Liver (tissue), 9 donors: Measurements from ENCODE around the gene POC1A. TPM values are rescaled to one million over a fixed set of nuclear protein-coding genes. Genes with fewer than 3 reads are reported as not detected.

Source experiments
- DNase-seq: peaks from one replicate; pipeline ENCODE4 v3.0.0-alpha.2; 2017; ENCODE audit warnings: low spot score
- H3K27ac ChIP-seq, 2 donors: one replicate each; pipeline ENCODE4 v1.7.0; 2013; ENCODE audit warnings: inconsistent platforms in 2 of 2, low read length in 2 of 2, control low read depth in 1 of 2, low read depth in 1 of 2, mild to moderate bottlenecking in 1 of 2
- H3K27me3 ChIP-seq, 4 donors: one replicate each; pipeline versions ENCODE4 v1.6.1 to v1.7.0; 2013; ENCODE audit warnings: low read length in 3 of 4, inconsistent platforms in 1 of 4, mild to moderate bottlenecking in 1 of 4, moderate library complexity in 1 of 4; ENCODE audit not compliant: control insufficient read depth in 4 of 4, insufficient read depth in 4 of 4
- H3K36me3 ChIP-seq, 4 donors: one replicate each; pipeline versions ENCODE4 v1.6.1 to v1.7.0; 2013; ENCODE audit warnings: low read length in 3 of 4, mild to moderate bottlenecking in 3 of 4, low read depth in 1 of 4, moderate library complexity in 1 of 4; ENCODE audit not compliant: control insufficient read depth in 4 of 4, insufficient read depth in 3 of 4
- H3K4me1 ChIP-seq, 4 donors: one replicate each; pipeline versions ENCODE4 v1.6.1 to v1.7.0; 2013; ENCODE audit warnings: low read length in 3 of 4, mild to moderate bottlenecking in 3 of 4, moderate library complexity in 1 of 4; ENCODE audit not compliant: control insufficient read depth in 4 of 4, insufficient read depth in 4 of 4
- H3K4me3 ChIP-seq, 3 donors: one replicate each; pipeline versions ENCODE4 v1.6.1 to v1.7.0; 2013; ENCODE audit warnings: low read length in 3 of 3, control low read depth in 1 of 3, low read depth in 1 of 3, mild to moderate bottlenecking in 1 of 3
- H3K9ac ChIP-seq, 2 donors: one replicate each; pipeline ENCODE4 v1.7.0; 2013; ENCODE audit warnings: low read length in 2 of 2, mild to moderate bottlenecking in 2 of 2, moderate library complexity in 2 of 2, control low read depth in 1 of 2, low read depth in 1 of 2
- H3K9me3 ChIP-seq, 4 donors: one replicate each; pipeline versions ENCODE4 v1.6.1 to v1.7.0; 2013; ENCODE audit warnings: low read length in 3 of 4; ENCODE audit not compliant: control insufficient read depth in 4 of 4
- EGR1 ChIP-seq, 2 donors: IDR thresholded peaks; 2 replicates each; pipeline ENCODE4 v1.6.1; 2016 to 2018; ENCODE audit warnings: antibody characterized with exemption in 2 of 2, low read depth in 2 of 2
- FOXA1 ChIP-seq: IDR thresholded peaks from 2 replicates; pipeline ENCODE4 v1.6.1; 2016; ENCODE audit warnings: antibody characterized with exemption
- FOXA2 ChIP-seq: IDR thresholded peaks from 2 replicates; pipeline ENCODE4 v1.6.1; 2016; ENCODE audit warnings: antibody characterized with exemption
- GABPA ChIP-seq, 2 donors: IDR thresholded peaks in 1 of 2; conservative IDR thresholded peaks in 1 of 2; 2 replicates each; pipeline ENCODE4 v1.6.1; 2016; ENCODE audit warnings: antibody characterized with exemption in 2 of 2, mild to moderate bottlenecking in 1 of 2, moderate library complexity in 1 of 2
- HNF4G ChIP-seq: IDR thresholded peaks from 2 replicates; pipeline ENCODE4 v1.6.1; 2016; ENCODE audit warnings: antibody characterized with exemption
- JUND ChIP-seq, 2 donors: IDR thresholded peaks; 2 replicates each; pipeline ENCODE4 v1.6.1; 2016; ENCODE audit warnings: antibody characterized with exemption in 2 of 2
- NR2F2 ChIP-seq: IDR thresholded peaks from 2 replicates; pipeline ENCODE4 v1.6.1; 2016; ENCODE audit warnings: antibody characterized with exemption
- RAD21 ChIP-seq, 2 donors: IDR thresholded peaks; 2 replicates each; pipeline ENCODE4 v1.6.1; 2016; ENCODE audit warnings: antibody characterized with exemption in 2 of 2, mild to moderate bottlenecking in 2 of 2
- RXRA ChIP-seq, 2 donors: IDR thresholded peaks; 2 replicates each; pipeline ENCODE4 v1.6.1; 2017 to 2018; ENCODE audit warnings: antibody characterized with exemption in 2 of 2, mild to moderate bottlenecking in 1 of 2
- SP1 ChIP-seq: IDR thresholded peaks from 2 replicates; pipeline ENCODE4 v1.6.1; 2018; ENCODE audit warnings: antibody characterized with exemption, mild to moderate bottlenecking
- TAF1 ChIP-seq: conservative IDR thresholded peaks from 2 replicates; pipeline ENCODE4 v1.6.1; 2016; ENCODE audit warnings: antibody characterized with exemption, mild to moderate bottlenecking
- YY1 ChIP-seq: IDR thresholded peaks from 2 replicates; pipeline ENCODE4 v1.6.1; 2016; ENCODE audit warnings: antibody characterized with exemption, mild to moderate bottlenecking
- WGBS: extraction: QIAGEN DNeasy Blood & Tissue Kit; methylation state at CpG from one replicate; pipeline ENCODE4 v1.1.7; 2013; 5-methylcytosine and 5-hydroxymethylcytosine counted together
- polyA plus RNA-seq, 2 donors: library from polyadenylated mRNA; stranded (reverse) in 1 of 2; unstranded in 1 of 2; fragments of 200-250 nt in 1 of 2; fragments of >200 nt in 1 of 2; fragmentation: Nextera tagmentation in 1 of 2; extraction: Ambion mirVana in 1 of 2; gene quantifications; one replicate each; pipeline versions ENCODE4 v1.2.1 to v1.2.3, GENCODE V29; 2013 to 2015
- total RNA-seq, 2 donors: library from RNA; depleted of rRNA; stranded (reverse); fragments of >200 nt; gene quantifications; one replicate each; pipeline ENCODE4 v1.2.3, GENCODE V29; 2014
- TF ChIP-seq, protein P1 (sequence below): IDR thresholded peaks from 2 replicates; pipeline ENCODE4 v1.6.1; 2016; ENCODE audit warnings: antibody characterized with exemption
- TF ChIP-seq, protein P2 (sequence below): IDR thresholded peaks from 2 replicates; pipeline ENCODE4 v1.6.1; 2016; ENCODE audit warnings: antibody characterized with exemption
- TF ChIP-seq, protein P3 (sequence below): fragments of 150-350 bp; IDR thresholded peaks from 2 replicates; pipeline ENCODE4 v1.5.1; 2017; ENCODE audit warnings: improper control_type of control experiment, low read depth, low read length; ENCODE audit not compliant: missing input control
- TF ChIP-seq, protein P4 (sequence below): IDR thresholded peaks from 2 replicates; pipeline ENCODE4 v1.6.1; 2016; ENCODE audit warnings: antibody characterized with exemption
- donor health status: healthy.
- donor health status: healthy.
- donor health status: healthy.
- donor health status: healthy.
- donor health status: healthy.

POC1A gene
- total and polyA plus RNA-seq, 4 donors, result 1.4 to 12.7 (median 4.8) TPM

DNA sequence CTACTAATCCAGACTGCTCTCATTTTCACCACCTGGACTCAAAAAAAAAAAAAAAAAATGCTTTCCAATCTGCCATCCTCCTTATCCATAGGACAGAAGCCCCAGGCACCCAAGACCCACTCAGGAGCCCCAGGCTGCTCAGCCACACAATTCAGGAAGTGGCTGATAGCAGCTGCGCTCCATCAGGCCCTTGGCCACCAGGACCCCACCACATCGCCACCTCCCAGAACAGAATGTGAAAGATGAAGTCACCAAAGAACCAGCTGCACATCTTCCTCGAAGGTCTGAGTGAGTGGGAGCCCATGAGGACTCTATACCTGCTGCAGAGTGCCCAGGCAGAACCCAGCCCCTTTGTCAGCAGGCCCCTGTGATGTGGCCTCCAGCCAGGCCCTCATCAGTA lies 19.5 kb downstream of the POC1A start:
- H3K9ac ChIP-seq, result no peak overlapping the region
- WGBS, result 84% methylated on average over 3 of the region's 3 CpGs
- TF ChIP-seq JUND (IDR thresholded peaks at IDR 0.05) (no peak), FOXA2 (no peak), GABPA (IDR thresholded peaks at IDR 0.05 in 1 of 2, conservative IDR thresholded peaks at IDR 0.05 in 1 of 2) (no peak), SP1 (no peak), RXRA (IDR thresholded peaks at IDR 0.05) (no peak), YY1 (no peak), HNF4G (no peak), TAF1 (no peak), EGR1 (IDR thresholded peaks at IDR 0.05; ENCODE audit: low read depth in 2 of 2) (no peak), RAD21 (IDR thresholded peaks at IDR 0.05) (no peak)
- TF ChIP-seq, protein P1, sequence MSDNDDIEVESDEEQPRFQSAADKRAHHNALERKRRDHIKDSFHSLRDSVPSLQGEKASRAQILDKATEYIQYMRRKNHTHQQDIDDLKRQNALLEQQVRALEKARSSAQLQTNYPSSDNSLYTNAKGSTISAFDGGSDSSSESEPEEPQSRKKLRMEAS, result no peak
- TF ChIP-seq, protein P2, sequence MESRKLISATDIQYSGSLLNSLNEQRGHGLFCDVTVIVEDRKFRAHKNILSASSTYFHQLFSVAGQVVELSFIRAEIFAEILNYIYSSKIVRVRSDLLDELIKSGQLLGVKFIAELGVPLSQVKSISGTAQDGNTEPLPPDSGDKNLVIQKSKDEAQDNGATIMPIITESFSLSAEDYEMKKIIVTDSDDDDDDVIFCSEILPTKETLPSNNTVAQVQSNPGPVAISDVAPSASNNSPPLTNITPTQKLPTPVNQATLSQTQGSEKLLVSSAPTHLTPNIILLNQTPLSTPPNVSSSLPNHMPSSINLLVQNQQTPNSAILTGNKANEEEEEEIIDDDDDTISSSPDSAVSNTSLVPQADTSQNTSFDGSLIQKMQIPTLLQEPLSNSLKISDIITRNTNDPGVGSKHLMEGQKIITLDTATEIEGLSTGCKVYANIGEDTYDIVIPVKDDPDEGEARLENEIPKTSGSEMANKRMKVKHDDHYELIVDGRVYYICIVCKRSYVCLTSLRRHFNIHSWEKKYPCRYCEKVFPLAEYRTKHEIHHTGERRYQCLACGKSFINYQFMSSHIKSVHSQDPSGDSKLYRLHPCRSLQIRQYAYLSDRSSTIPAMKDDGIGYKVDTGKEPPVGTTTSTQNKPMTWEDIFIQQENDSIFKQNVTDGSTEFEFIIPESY, result no peak
- TF ChIP-seq, protein P3, sequence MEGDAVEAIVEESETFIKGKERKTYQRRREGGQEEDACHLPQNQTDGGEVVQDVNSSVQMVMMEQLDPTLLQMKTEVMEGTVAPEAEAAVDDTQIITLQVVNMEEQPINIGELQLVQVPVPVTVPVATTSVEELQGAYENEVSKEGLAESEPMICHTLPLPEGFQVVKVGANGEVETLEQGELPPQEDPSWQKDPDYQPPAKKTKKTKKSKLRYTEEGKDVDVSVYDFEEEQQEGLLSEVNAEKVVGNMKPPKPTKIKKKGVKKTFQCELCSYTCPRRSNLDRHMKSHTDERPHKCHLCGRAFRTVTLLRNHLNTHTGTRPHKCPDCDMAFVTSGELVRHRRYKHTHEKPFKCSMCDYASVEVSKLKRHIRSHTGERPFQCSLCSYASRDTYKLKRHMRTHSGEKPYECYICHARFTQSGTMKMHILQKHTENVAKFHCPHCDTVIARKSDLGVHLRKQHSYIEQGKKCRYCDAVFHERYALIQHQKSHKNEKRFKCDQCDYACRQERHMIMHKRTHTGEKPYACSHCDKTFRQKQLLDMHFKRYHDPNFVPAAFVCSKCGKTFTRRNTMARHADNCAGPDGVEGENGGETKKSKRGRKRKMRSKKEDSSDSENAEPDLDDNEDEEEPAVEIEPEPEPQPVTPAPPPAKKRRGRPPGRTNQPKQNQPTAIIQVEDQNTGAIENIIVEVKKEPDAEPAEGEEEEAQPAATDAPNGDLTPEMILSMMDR, result no peak
- no peaks in the 10 kb centered on the region for H3K27me3 ChIP-seq
- H3K27ac ChIP-seq, result no peak overlapping the region
- H3K4me1 ChIP-seq, result no peaks in the 10 kb centered on the region
- DNase-seq, result no peak
- no peaks in the 10 kb centered on the region for H3K36me3 ChIP-seq
- no peak overlapping the region for H3K4me3 ChIP-seq
- no peaks in the 10 kb centered on the region for H3K9me3 ChIP-seq

DNA sequence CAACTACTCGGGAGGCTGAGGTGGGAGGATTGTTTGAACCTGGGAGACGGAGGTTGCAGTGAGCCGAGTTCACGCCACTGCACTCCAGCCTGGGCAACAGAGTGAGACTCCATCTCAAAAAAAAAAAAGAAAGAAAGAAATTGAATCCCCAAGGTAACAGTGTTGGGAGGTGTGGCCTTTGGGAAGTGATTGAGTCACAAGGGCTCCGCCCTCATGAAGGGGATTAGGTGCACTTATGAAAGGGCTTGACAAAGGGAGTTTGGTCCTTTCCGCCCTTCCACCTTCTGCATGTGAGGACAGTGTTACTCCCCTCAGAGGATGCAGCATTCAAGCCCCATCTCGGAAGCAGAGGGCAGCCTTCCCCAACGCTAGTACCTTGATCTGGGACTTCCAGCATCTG lies 21.3 kb downstream of the POC1A start:
- H3K9ac ChIP-seq, result no peak overlapping the region
- no peaks in the 10 kb centered on the region for H3K27me3 ChIP-seq
- TF ChIP-seq, protein P4, sequence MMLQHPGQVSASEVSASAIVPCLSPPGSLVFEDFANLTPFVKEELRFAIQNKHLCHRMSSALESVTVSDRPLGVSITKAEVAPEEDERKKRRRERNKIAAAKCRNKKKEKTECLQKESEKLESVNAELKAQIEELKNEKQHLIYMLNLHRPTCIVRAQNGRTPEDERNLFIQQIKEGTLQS, result no peak
- TF ChIP-seq, protein P2, result no peak
- TF ChIP-seq, protein P1, result no peak
- TF ChIP-seq NR2F2 (no peak), FOXA1 (no peak), YY1 (no peak), RAD21 (IDR thresholded peaks at IDR 0.05) (no peak), GABPA (IDR thresholded peaks at IDR 0.05 in 1 of 2, conservative IDR thresholded peaks at IDR 0.05 in 1 of 2) (no peak), EGR1 (IDR thresholded peaks at IDR 0.05; ENCODE audit: low read depth in 2 of 2) (no peak), SP1 (no peak)
- no peak overlapping the region for H3K27ac ChIP-seq
- no peaks in the 10 kb centered on the region for H3K9me3 ChIP-seq
- no peak overlapping the region for H3K4me3 ChIP-seq
- DNase-seq, result no peak
- H3K4me1 ChIP-seq, result no peaks in the 10 kb centered on the region
- H3K36me3 ChIP-seq, result no peaks in the 10 kb centered on the region
- WGBS, result 98% methylated on average over 8 of the region's 8 CpGs
